MM.1S (cell line): Measurements from ENCODE around the gene ANKRD30A.

Experiments used
- DNase-seq: peaks from one replicate; pipeline ENCODE4 v3.0.0-alpha.2; 2015
- H2AFZ ChIP-seq: fragments of 300-600 bp; sonication (generic); 2 replicates; pipeline ENCODE4 v1.6.0; 2016; ENCODE audit warnings: antibody characterized with exemption, low read length
- H3F3A ChIP-seq: fragments of 300-600 bp; sonication (generic); 2 replicates; pipeline ENCODE4 v1.6.1; 2016; ENCODE audit warnings: mild to moderate bottlenecking, antibody characterized with exemption, low read length, moderate library complexity, mixed read lengths; ENCODE audit not compliant: insufficient read depth
- H3K27ac ChIP-seq: fragments of 300-600 bp; sonication (generic); 2 replicates; pipeline ENCODE4 v1.5.1; 2016; ENCODE audit warnings: mild to moderate bottlenecking, low read length
- H3K27me3 ChIP-seq: fragments of 300-600 bp; sonication (generic); replicated peaks from 2 replicates; pipeline ENCODE4 v1.6.0; 2016; ENCODE audit warnings: low read length; ENCODE audit not compliant: insufficient read depth
- H3K36me3 ChIP-seq: fragments of 300-600 bp; sonication (generic); replicated peaks from 2 replicates; pipeline ENCODE4 v1.6.1; 2016; ENCODE audit warnings: mild to moderate bottlenecking, low read length, mixed read lengths; ENCODE audit not compliant: insufficient read depth
- H3K4me1 ChIP-seq: fragments of 300-600 bp; sonication (generic); 2 replicates; pipeline ENCODE4 v1.6.1; 2016; ENCODE audit warnings: low read length, mixed read lengths
- H3K4me2 ChIP-seq: fragments of 300-600 bp; sonication (generic); 2 replicates; pipeline ENCODE4 v1.6.0; 2016; ENCODE audit warnings: low read depth, low read length
- H3K4me3 ChIP-seq: fragments of 300-600 bp; sonication (generic); 2 replicates; pipeline ENCODE4 v1.5.1; 2016; ENCODE audit warnings: low read length, mixed read lengths
- H3K79me2 ChIP-seq: fragments of 300-600 bp; sonication (generic); 2 replicates; pipeline ENCODE4 v1.6.1; 2016; ENCODE audit warnings: mixed run types, low read length, mixed read lengths
- H3K9ac ChIP-seq: fragments of 300-600 bp; sonication (generic); 2 replicates; pipeline ENCODE4 v1.6.1; 2016; ENCODE audit warnings: low read length, mixed read lengths
- H3K9me2 ChIP-seq: fragments of 300-600 bp; sonication (generic); replicated peaks from 2 replicates; pipeline ENCODE4 v1.6.1; 2016; ENCODE audit warnings: mild to moderate bottlenecking, low read length, mixed read lengths; ENCODE audit not compliant: insufficient read depth
- H3K9me3 ChIP-seq: fragments of 300-600 bp; sonication (generic); replicated peaks from 2 replicates; pipeline ENCODE4 v1.6.1; 2016; ENCODE audit warnings: mild to moderate bottlenecking, low read length, mixed read lengths; ENCODE audit not compliant: insufficient read depth
- H4K20me1 ChIP-seq: fragments of 300-600 bp; sonication (generic); 2 replicates; pipeline ENCODE4 v1.6.1; 2016; ENCODE audit warnings: mild to moderate bottlenecking, low read length, moderate library complexity, mixed read lengths; ENCODE audit not compliant: insufficient read depth
- CTCF ChIP-seq: fragments of 300-600 bp; sonication (generic); IDR thresholded peaks from 2 replicates; pipeline ENCODE4 v1.5.1; 2016; ENCODE audit warnings: antibody characterized with exemption, low read length, mixed read lengths
- EZH2 ChIP-seq: fragments of 300-600 bp; sonication (generic); optimal IDR thresholded peaks from 2 replicates; pipeline ENCODE3; 2017; ENCODE audit warnings: low read depth, mild to moderate bottlenecking, antibody characterized with exemption, low read length, mixed read lengths
- EZH2phosphoT487 ChIP-seq: fragments of 300-600 bp; sonication (generic); IDR thresholded peaks from 2 replicates; pipeline ENCODE4 v1.6.1; 2018; ENCODE audit warnings: antibody characterized with exemption, low read length

The ANKRD30A gene

GRCh38 chr10:37226524-37226923 is 101.1 kb downstream of the ANKRD30A start:
- H3K9me3 ChIP-seq, result no peaks in the 10 kb centered on the region
- no peaks in the 10 kb centered on the region for H3K36me3 ChIP-seq
- H3K79me2 ChIP-seq, result no peaks in the 10 kb centered on the region
- H4K20me1 ChIP-seq, result no peaks in the 10 kb centered on the region
- TF ChIP-seq EZH2phosphoT487 (no peak), EZH2 (no peak), CTCF (no peak)
- no peak overlapping the region for H3K4me3 ChIP-seq
- DNase-seq, result no peak
- H3F3A ChIP-seq, result no peaks in the 10 kb centered on the region
- H3K27ac ChIP-seq, result no peak overlapping the region
- no peak overlapping the region for H3K4me2 ChIP-seq
- no peak overlapping the region for H3K9ac ChIP-seq
- H3K27me3 ChIP-seq, result no peaks in the 10 kb centered on the region
- H2AFZ ChIP-seq, result no peak overlapping the region
- no peaks in the 10 kb centered on the region for H3K4me1 ChIP-seq
- H3K9me2 ChIP-seq, result no peaks in the 10 kb centered on the region

- Histone ChIP-seq H3K9me3 (no peaks in the 10 kb centered on the region), H2AFZ (no peak overlapping the region), H3K4me3 (no peak overlapping the region), H3K9ac (no peak overlapping the region), H3K4me1 (no peaks in the 10 kb centered on the region), H3K27me3 (no peaks in the 10 kb centered on the region), H3K36me3 (no peaks in the 10 kb centered on the region), H3F3A (no peaks in the 10 kb centered on the region), H4K20me1 (no peaks in the 10 kb centered on the region), H3K9me2 (no peaks in the 10 kb centered on the region), H3K27ac (no peak overlapping the region), H3K4me2 (no peak overlapping the region), H3K79me2 (no peaks in the 10 kb centered on the region)
- DNase-seq, result no peak
- TF ChIP-seq CTCF, result no peak
- TF ChIP-seq EZH2, result no peak
- TF ChIP-seq EZH2phosphoT487, result no peak
These were observed 109.3 kb downstream of the ANKRD30A start for GRCh38 chr10:37234692-37235091.

- no peaks in the 10 kb centered on the region for H3K27me3 ChIP-seq
- H3K79me2 ChIP-seq, result no peaks in the 10 kb centered on the region
- H4K20me1 ChIP-seq, result no peaks in the 10 kb centered on the region
- no peak overlapping the region for H3K27ac ChIP-seq
- no peaks in the 10 kb centered on the region for H3F3A ChIP-seq
- no peak for TF ChIP-seq EZH2phosphoT487
- no peak for TF ChIP-seq EZH2
- no peak for TF ChIP-seq CTCF
- no peaks in the 10 kb centered on the region for H3K9me3 ChIP-seq
- H3K4me2 ChIP-seq, result no peak overlapping the region
- no peak for DNase-seq
- H2AFZ ChIP-seq, result no peak overlapping the region
- no peak overlapping the region for H3K9ac ChIP-seq
- H3K4me1 ChIP-seq, result no peaks in the 10 kb centered on the region
- H3K36me3 ChIP-seq, result no peaks in the 10 kb centered on the region
- H3K9me2 ChIP-seq, result no peaks in the 10 kb centered on the region
- no peak overlapping the region for H3K4me3 ChIP-seq
These were observed 110.7 kb downstream of the ANKRD30A start for GRCh38 chr10:37236093-37236492.
